ENCODE results near the gene DUSP11.

Gene DUSP11

DNA sequence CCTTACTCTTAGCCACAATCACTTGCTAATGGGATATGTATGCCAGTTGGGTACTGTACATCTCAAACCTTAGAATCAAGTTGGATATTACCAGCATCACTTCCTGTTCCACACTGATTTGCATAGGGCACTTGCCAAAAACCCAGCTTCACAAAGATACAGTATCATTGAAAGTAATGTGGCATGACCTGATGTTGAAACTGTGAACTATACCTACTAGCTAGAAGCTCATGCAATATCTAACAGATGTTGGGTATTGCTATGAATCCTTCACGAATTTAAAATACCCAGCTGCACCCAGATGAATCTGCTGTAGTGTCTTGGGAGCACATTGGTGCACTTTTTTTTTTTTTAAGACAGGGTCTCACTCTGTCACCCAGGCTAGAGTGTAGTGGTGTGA, 42.4 kb upstream of the DUSP11 start:
- Histone ChIP-seq H3K27ac (ENCODE audit: low read length) (no peak overlapping the region; the same call in 1 of the 2 replicates), H3K9me2 (replicated peaks; ENCODE audit: insufficient read depth, low read length) (no peaks in the 10 kb centered on the region), H3F3A (ENCODE audit: insufficient read depth, low read length) (no peaks in the 10 kb centered on the region; the same call in 1 of the 2 replicates), H3K4me1 (ENCODE audit: low read length) (peaks cover 17% of the 10 kb centered on the region), H3K36me3 (replicated peaks; ENCODE audit: insufficient read depth, low read length) (no peaks in the 10 kb centered on the region), H2AFZ (ENCODE audit: low read length) (no peak overlapping the region), H4K20me1 (ENCODE audit: insufficient read depth, low read length) (no peaks in the 10 kb centered on the region), H3K4me2 (ENCODE audit: low read depth, low read length) (peak overlapping the region; percentile 5; the same call in 1 of the 2 replicates), H3K9ac (ENCODE audit: low read length) (no peak overlapping the region), H3K27me3 (replicated peaks; ENCODE audit: insufficient read depth, low read length) (no peaks in the 10 kb centered on the region), H3K4me3 (ENCODE audit: low read length) (no peak overlapping the region), H3K9me3 (replicated peaks; ENCODE audit: insufficient read depth, low read length) (no peaks in the 10 kb centered on the region), H3K79me2 (ENCODE audit: low read length) (no peaks in the 10 kb centered on the region)
- TF ChIP-seq, protein P1, sequence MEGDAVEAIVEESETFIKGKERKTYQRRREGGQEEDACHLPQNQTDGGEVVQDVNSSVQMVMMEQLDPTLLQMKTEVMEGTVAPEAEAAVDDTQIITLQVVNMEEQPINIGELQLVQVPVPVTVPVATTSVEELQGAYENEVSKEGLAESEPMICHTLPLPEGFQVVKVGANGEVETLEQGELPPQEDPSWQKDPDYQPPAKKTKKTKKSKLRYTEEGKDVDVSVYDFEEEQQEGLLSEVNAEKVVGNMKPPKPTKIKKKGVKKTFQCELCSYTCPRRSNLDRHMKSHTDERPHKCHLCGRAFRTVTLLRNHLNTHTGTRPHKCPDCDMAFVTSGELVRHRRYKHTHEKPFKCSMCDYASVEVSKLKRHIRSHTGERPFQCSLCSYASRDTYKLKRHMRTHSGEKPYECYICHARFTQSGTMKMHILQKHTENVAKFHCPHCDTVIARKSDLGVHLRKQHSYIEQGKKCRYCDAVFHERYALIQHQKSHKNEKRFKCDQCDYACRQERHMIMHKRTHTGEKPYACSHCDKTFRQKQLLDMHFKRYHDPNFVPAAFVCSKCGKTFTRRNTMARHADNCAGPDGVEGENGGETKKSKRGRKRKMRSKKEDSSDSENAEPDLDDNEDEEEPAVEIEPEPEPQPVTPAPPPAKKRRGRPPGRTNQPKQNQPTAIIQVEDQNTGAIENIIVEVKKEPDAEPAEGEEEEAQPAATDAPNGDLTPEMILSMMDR (IDR thresholded peaks at IDR 0.05; ENCODE audit: low read length) = no peak
- TF ChIP-seq EZH2phosphoT487 (IDR thresholded peaks at IDR 0.05; ENCODE audit: low read length) = no peak
- no peak for TF ChIP-seq EZH2 (optimal IDR thresholded peaks at IDR 0.05; ENCODE audit: low read depth, low read length)
- peak; percentile 60 for DNase-seq

DNA sequence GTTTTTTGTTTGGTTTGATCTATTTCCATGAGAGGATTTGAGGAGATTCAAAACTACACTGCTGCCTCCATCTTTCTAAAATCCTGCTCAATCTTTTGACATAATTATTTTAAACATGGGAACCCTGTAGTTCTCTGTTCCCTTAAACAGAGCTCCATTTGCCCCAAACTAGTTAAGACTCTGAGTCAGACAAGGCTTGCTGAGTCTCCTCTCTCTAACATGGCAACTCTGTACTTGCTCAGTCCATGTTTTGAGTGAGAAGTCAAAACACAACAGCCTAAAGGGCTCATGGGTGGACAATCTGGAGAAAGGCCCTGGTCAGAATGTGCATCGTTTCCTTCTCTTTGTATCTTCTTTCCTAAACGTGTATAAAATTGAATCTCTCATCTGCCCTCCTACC, 41.8 kb upstream of the DUSP11 start:
- H3K4me2 ChIP-seq (ENCODE audit: low read depth, low read length) = no peak overlapping the region
- H2AFZ ChIP-seq (ENCODE audit: low read length) = no peak overlapping the region
- H3K4me1 ChIP-seq (ENCODE audit: low read length) = peaks cover 17% of the 10 kb centered on the region

DNA sequence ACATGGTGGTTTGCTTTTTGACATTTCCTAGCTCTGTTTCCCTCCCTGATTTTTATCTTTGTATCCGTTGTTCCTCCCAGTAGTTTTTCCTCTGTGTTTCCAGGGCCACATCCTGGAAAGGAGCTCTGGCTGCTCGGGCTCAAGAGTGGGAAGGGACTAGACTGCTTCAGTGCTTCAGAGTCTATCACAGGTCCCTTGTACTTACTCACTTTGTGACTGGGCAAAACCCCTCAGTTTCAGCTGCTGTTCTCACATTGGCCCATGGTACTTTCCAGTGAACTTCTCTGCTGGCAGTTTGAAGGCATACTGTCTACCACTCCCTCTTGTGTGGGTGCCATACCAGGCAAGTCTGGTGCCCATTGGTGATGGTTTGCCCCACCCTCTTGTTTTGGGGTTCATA, 41.3 kb upstream of the DUSP11 start:
- H2AFZ ChIP-seq (ENCODE audit: low read length) = no peak overlapping the region

More for the DNA sequence above, 41.8 kb upstream of the DUSP11 start:
- Histone ChIP-seq H3K36me3 (replicated peaks; ENCODE audit: insufficient read depth, low read length) (no peaks in the 10 kb centered on the region), H3K9me3 (replicated peaks; ENCODE audit: insufficient read depth, low read length) (no peaks in the 10 kb centered on the region), H3K4me3 (ENCODE audit: low read length) (no peak overlapping the region), H3K9ac (ENCODE audit: low read length) (no peak overlapping the region), H3F3A (ENCODE audit: insufficient read depth, low read length) (no peaks in the 10 kb centered on the region; the same call in 1 of the 2 replicates), H3K27me3 (replicated peaks; ENCODE audit: insufficient read depth, low read length) (no peaks in the 10 kb centered on the region), H4K20me1 (ENCODE audit: insufficient read depth, low read length) (no peaks in the 10 kb centered on the region), H3K27ac (ENCODE audit: low read length) (no peak overlapping the region), H3K9me2 (replicated peaks; ENCODE audit: insufficient read depth, low read length) (no peaks in the 10 kb centered on the region), H3K79me2 (ENCODE audit: low read length) (no peaks in the 10 kb centered on the region)
- DNase-seq = no peak
- TF ChIP-seq EZH2phosphoT487 (IDR thresholded peaks at IDR 0.05; ENCODE audit: low read length) (no peak), EZH2 (optimal IDR thresholded peaks at IDR 0.05; ENCODE audit: low read depth, low read length) (no peak)
- TF ChIP-seq, protein P1 (IDR thresholded peaks at IDR 0.05; ENCODE audit: low read length) = no peak

More for the DNA sequence above, 41.3 kb upstream of the DUSP11 start:
- Histone ChIP-seq H3K79me2 (ENCODE audit: low read length) (no peaks in the 10 kb centered on the region), H4K20me1 (ENCODE audit: insufficient read depth, low read length) (no peaks in the 10 kb centered on the region), H3K27me3 (replicated peaks; ENCODE audit: insufficient read depth, low read length) (no peaks in the 10 kb centered on the region), H3K4me3 (ENCODE audit: low read length) (no peak overlapping the region), H3K27ac (ENCODE audit: low read length) (no peak overlapping the region), H3F3A (ENCODE audit: insufficient read depth, low read length) (no peaks in the 10 kb centered on the region; the same call in 1 of the 2 replicates), H3K4me1 (ENCODE audit: low read length) (peaks cover 17% of the 10 kb centered on the region), H3K36me3 (replicated peaks; ENCODE audit: insufficient read depth, low read length) (no peaks in the 10 kb centered on the region), H3K4me2 (ENCODE audit: low read depth, low read length) (no peak overlapping the region), H3K9me3 (replicated peaks; ENCODE audit: insufficient read depth, low read length) (no peaks in the 10 kb centered on the region), H3K9me2 (replicated peaks; ENCODE audit: insufficient read depth, low read length) (no peaks in the 10 kb centered on the region), H3K9ac (ENCODE audit: low read length) (no peak overlapping the region)
- TF ChIP-seq, protein P1 (IDR thresholded peaks at IDR 0.05; ENCODE audit: low read length) = no peak
- TF ChIP-seq EZH2 (optimal IDR thresholded peaks at IDR 0.05; ENCODE audit: low read depth, low read length) (no peak), EZH2phosphoT487 (IDR thresholded peaks at IDR 0.05; ENCODE audit: low read length) (no peak)
- DNase-seq = no peak
